ENCODE data around the gene AP1AR. TPM values are rescaled to one million over a fixed set of nuclear protein-coding genes. Genes with fewer than 3 reads are reported as not detected.
A peak's percentile ranks its signal among the peaks of the same experiment; 100 is the strongest.
"Not testable (repeated sequence)": the region's sequence is repeated elsewhere in the genome, so short reads cannot be mapped to it uniquely, and the experiment has no call there.

The AP1AR gene
- total RNA-seq, 1 donor, result 8.3 TPM

GRCh38 chr4:112277705-112278448 is 46.3 kb downstream of the AP1AR start:
- DNase-seq (ENCODE audit: low read depth in 2 of 3, low spot score in 2 of 3), result no peak

GRCh38 chr4:112279025-112279881 is 47.7 kb downstream of the AP1AR start:
- peak in 1 of 3 donors; percentile 42 for DNase-seq (ENCODE audit: low read depth in 2 of 3, low spot score in 2 of 3)

GRCh38 chr4:112279882-112280315 is 48.3 kb downstream of the AP1AR start:
- no peak for DNase-seq (ENCODE audit: low read depth in 2 of 3, low spot score in 2 of 3)

- DNase-seq (ENCODE audit: low read depth in 2 of 3, low spot score in 2 of 3), result no peak
Observed at GRCh38 chr4:112280386-112281056, 48.9 kb downstream of the AP1AR start.

- not testable (repeated sequence) for DNase-seq (ENCODE audit: low read depth in 2 of 3, low spot score in 2 of 3)
Observed at GRCh38 chr4:112281895-112282398, 50.4 kb downstream of the AP1AR start.

DNA sequence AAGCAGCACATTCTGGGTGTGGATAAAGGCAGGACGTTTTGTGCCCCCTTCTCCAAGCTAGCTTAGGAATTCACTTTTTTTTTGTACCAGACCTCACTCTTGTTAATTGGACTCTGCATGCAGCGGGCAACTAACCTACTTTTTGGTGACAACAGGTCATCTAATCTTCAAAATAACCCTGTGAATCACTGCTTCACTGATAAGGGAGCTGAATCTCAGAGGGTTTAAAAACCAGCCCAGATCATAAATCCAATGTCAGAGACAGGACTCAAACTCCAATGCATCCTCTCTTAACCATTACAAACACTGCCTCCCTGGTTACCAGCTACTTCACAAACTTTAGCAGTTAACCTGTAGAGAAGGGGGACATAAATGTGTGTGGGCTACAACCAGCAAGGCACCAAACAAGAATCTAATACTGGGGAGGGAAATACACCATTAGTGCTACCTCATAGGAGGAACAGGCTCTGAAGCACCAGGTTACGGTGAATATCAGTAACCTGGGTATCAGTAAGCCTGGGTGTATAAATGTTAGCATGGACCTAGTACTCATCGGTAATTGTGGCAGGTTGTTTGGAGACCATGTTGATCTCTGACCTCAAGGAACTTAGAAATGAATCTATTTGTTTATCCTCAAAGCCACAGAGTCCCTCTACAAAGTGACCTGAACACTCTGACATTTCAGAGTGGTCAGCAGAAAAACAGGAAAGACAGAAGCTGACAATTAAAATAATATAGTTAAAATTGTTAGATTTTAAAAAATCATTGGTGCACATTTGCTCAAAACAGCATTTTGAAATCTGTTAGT is 51.5 kb downstream of the AP1AR start:
- no peak for DNase-seq (ENCODE audit: low read depth in 2 of 3, low spot score in 2 of 3)

GRCh38 chr4:112284166-112284565 is 52.6 kb downstream of the AP1AR start:
- DNase-seq (ENCODE audit: low read depth in 2 of 3, low spot score in 2 of 3), result no peak

DNA sequence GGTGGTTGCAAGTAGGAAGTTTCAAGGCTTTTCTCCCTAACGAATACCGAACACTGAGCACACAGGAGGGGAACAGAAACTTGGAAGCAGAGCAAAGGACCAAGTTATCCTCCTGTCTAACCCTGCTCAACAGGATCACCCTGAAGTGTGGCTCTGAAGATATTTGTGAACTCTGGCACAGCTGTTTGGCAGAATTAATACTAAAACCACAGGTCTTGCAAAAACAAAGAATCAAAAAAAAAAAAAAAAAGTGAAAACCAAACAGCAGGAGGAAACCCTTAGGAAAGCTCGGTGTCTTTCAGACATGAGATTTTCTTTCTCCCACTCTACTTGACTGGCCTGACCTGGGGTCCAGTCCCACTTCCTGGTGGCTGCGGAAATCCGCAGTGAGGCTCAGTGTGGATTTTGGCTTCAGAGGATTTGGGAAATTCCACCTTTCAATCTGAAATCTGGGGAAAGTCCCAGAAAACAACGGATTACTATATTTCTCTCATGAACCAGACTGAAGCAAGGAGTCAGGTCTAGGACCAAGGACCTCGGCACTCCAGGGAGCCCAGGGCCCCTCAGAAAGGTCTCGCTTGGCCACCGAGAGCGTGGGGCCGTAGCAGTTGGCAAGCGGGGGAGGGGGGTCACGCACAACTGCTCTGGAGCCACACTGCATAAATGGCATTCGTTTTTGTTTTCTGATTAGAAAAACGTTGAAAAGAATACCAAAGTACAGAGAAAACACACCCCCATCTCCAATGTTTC is 53.2 kb downstream of the AP1AR start:
- peak in 1 of 3 donors; percentile 24 for DNase-seq (ENCODE audit: low read depth in 2 of 3, low spot score in 2 of 3)

- DNase-seq (ENCODE audit: low read depth in 2 of 3, low spot score in 2 of 3), result no peak
Observed at GRCh38 chr4:112287258-112287989, 55.8 kb downstream of the AP1AR start.

- DNase-seq (ENCODE audit: low read depth in 2 of 3, low spot score in 2 of 3), result peak in 2 of 3 donors; percentile 53 to 68
Observed at GRCh38 chr4:112288455-112288854, 56.9 kb downstream of the AP1AR start.

GRCh38 chr4:112289407-112290253 is 58.0 kb downstream of the AP1AR start:
- no peak for DNase-seq (ENCODE audit: low read depth in 2 of 3, low spot score in 2 of 3)

GRCh38 chr4:112290341-112290740 is 58.8 kb downstream of the AP1AR start:
- no peak for DNase-seq (ENCODE audit: low read depth in 2 of 3, low spot score in 2 of 3)

GRCh38 chr4:112296949-112297880 is 65.6 kb downstream of the AP1AR start, which contains the start of gene ALPK1:
TSS of gene ALPK1 (plus strand) at chr4:112297369.
- DNase-seq (ENCODE audit: low read depth in 2 of 3, low spot score in 2 of 3), result peak in 2 of 3 donors; percentile 73 to 80

DNA sequence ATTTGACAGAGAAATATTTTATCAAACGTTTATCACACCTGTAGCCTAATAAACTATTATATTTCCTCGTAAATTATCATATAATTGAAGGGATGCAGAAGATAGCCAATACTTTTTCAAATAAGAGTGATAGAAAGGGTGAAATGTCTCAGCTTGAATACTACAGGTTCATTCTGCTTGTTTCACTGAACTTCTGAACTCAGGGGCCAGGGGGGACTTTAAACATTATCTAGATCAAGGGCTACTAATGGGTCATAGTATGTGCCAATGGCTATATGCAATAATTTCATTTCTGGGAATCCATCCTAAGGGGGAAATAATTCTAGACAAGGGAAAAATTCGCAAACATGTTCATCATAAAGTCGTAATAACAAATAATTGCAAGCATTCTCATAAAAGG is 68.1 kb downstream of the AP1AR start:
- no peak for DNase-seq (ENCODE audit: low read depth in 2 of 3, low spot score in 2 of 3)

DNA sequence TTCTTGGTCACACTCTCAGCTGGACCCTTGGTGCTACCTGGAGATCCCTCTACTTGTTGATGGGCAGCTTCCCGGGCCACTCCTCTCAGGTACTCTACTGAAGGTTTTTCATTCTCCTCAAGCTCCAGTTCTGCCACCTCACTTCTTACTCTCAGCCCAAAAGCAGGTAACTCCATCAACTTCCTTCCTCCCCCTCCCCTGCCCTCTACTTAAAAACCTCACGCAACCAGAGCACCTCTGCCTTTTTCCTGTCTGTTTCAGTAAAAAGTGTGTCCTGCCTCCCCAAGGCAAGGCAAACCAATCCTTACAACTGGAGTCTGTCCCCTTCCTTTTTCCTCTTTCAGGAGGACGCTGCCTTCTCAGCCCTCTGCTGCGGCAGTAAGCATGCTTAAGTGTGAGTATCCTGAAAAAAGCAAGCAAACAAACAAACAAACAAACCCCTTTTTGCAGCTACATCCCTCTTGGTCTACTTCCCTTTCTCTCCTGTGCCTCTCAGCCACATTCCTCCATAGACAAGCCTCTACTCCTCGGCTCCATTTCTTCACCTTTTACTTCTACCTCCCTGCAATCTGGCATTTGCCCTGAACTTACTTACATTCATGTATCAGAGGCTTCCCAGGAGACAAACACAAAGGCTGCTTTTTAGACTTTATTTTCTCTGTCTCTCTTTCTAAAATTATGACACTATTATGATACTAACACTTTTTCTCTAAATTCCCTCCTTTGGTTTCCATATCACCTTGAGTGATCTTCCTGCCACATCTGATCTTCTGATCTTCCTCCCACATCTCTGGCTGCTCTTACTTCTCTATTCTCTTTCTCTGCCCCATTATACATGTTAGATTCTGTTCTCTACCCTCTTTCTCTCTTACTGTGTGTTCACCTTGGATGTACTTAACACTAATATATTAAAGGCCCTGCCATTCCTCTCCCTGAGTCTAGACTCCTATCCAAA is 71.0 kb downstream of the AP1AR start:
- DNase-seq (ENCODE audit: low read depth in 2 of 3, low spot score in 2 of 3), result no peak

GRCh38 chr4:112305477-112305876 is 73.9 kb downstream of the AP1AR start:
- DNase-seq (ENCODE audit: low read depth in 2 of 3, low spot score in 2 of 3), result not testable (repeated sequence)
